ENCODE results near the gene THAP4. TPM values are rescaled to one million over a fixed set of nuclear protein-coding genes. Genes with fewer than 3 reads are reported as not detected.

Gene THAP4
- total RNA-seq, 3 donors from 2014 or later (not counting 1 experiment from before 2014, with no cell fraction given) = 19.8 to 29.2 (median 27.8) TPM

DNA sequence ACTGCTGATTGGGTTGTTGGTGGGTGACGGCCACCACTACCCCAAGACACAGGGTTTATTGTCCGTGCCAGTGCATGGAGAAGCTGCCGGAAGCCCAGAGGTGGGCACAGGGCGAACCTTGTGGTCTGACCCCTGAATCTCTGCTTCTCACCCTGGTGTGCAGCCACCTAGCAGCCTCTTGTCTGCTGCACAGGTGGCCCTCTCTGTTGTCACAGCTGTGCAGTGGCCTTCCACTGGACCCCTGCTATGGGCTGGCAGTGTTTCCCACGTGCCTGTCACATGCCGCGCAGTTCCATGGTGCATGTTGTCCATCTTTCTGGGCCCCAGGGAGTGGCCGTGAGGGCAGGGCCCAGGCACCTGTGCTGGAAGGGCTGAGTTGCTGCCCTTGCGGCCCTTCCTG lies 15.8 kb upstream of the THAP4 start:
- H3K9me3 ChIP-seq (ENCODE audit: control insufficient read depth, insufficient read depth, low read length) = no peaks in the 10 kb centered on the region

DNA sequence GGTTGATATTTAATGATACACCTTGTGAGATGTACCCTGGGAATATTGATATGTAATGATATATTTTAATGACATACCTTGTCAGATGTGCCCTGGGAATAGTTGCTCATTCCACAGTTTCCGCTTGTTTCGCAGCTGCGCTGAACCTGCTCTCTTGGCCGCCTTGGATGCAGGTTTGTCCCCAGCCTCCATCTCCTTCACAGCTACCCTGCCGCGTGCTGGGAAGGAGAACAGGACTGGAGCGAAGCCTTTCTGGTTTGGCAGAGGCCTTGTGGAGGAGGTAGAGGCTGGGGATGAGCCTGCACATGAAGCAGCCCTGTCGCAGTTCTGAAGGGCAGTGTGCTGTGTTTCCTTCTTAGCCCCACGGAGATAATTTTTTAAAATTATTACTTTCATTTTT lies 15.2 kb upstream of the THAP4 start:
- no peaks in the 10 kb centered on the region for H3K4me1 ChIP-seq (ENCODE audit: control insufficient read depth, insufficient read depth, low read length)
- H3K36me3 Mint-ChIP-seq = peaks cover 7% of the 10 kb centered on the region
- H3K4me3 ChIP-seq (ENCODE audit: low read length) = no peak overlapping the region
- H3K4me1 Mint-ChIP-seq = peaks cover 15 to 19% of the 10 kb centered on the region in 2 donors
- ATAC-seq (no peak), DNase-seq (no peak)
- TF ChIP-seq, protein P1, sequence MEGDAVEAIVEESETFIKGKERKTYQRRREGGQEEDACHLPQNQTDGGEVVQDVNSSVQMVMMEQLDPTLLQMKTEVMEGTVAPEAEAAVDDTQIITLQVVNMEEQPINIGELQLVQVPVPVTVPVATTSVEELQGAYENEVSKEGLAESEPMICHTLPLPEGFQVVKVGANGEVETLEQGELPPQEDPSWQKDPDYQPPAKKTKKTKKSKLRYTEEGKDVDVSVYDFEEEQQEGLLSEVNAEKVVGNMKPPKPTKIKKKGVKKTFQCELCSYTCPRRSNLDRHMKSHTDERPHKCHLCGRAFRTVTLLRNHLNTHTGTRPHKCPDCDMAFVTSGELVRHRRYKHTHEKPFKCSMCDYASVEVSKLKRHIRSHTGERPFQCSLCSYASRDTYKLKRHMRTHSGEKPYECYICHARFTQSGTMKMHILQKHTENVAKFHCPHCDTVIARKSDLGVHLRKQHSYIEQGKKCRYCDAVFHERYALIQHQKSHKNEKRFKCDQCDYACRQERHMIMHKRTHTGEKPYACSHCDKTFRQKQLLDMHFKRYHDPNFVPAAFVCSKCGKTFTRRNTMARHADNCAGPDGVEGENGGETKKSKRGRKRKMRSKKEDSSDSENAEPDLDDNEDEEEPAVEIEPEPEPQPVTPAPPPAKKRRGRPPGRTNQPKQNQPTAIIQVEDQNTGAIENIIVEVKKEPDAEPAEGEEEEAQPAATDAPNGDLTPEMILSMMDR (IDR thresholded peaks at IDR 0.05) = no peak
- H3K27me3 ChIP-seq (ENCODE audit: control insufficient read depth, insufficient read depth, low read length) = no peaks in the 10 kb centered on the region
- no peaks in the 10 kb centered on the region for H3K27me3 Mint-ChIP-seq (ENCODE audit: low read depth in 2 of 2)
- no peaks in the 10 kb centered on the region for H3K9me3 Mint-ChIP-seq
- no peaks in the 10 kb centered on the region for H3K9me3 ChIP-seq (ENCODE audit: control insufficient read depth, insufficient read depth, low read length)
- intact Hi-C loops (cut with micrococcal nuclease) = no loop called here
- no peak overlapping the region for H3K27ac Mint-ChIP-seq
- H3K4me3 Mint-ChIP-seq = no peak overlapping the region
- peaks cover 45% of the 10 kb centered on the region for H3K36me3 ChIP-seq (ENCODE audit: control insufficient read depth, insufficient read depth, low read length)
- no peak overlapping the region for H3K27ac ChIP-seq (ENCODE audit: low read length)
- 98% methylated on average over 8 of the region's 9 CpGs for WGBS (ENCODE audit: insufficient coverage)

More for the DNA sequence above, 15.8 kb upstream of the THAP4 start:
- Histone ChIP-seq H3K4me3 (ENCODE audit: low read length) (no peak overlapping the region), H3K36me3 (ENCODE audit: control insufficient read depth, insufficient read depth, low read length) (peaks cover 49% of the 10 kb centered on the region), H3K27me3 (ENCODE audit: control insufficient read depth, insufficient read depth, low read length) (no peaks in the 10 kb centered on the region), H3K4me1 (ENCODE audit: control insufficient read depth, insufficient read depth, low read length) (no peaks in the 10 kb centered on the region), H3K27ac (ENCODE audit: low read length) (no peak overlapping the region)
- Mint-ChIP-seq H3K36me3 (peaks cover 7% of the 10 kb centered on the region), H3K4me3 (no peak overlapping the region), H3K27me3 (ENCODE audit: low read depth in 2 of 2) (no peaks in the 10 kb centered on the region), H3K9me3 (no peaks in the 10 kb centered on the region), H3K4me1 (peaks cover 15 to 19% of the 10 kb centered on the region in 2 donors), H3K27ac (no peak overlapping the region)
- WGBS (ENCODE audit: insufficient coverage) = 98% methylated on average over 9 of the region's 9 CpGs
- no peak for ATAC-seq
- TF ChIP-seq, protein P1 (IDR thresholded peaks at IDR 0.05) = no peak
- no peak for DNase-seq
- intact Hi-C loops (cut with micrococcal nuclease) = no loop called here

GRCh38 chr2:241649927-241650326 lies 13.0 kb upstream of the THAP4 start:
- DNase-seq (no peak), ATAC-seq (no peak)
- H3K36me3 Mint-ChIP-seq = peaks cover 7% of the 10 kb centered on the region
- no peaks in the 10 kb centered on the region for H3K4me1 ChIP-seq (ENCODE audit: control insufficient read depth, insufficient read depth, low read length)
- intact Hi-C loops (cut with micrococcal nuclease) = no loop called here
- H3K27me3 ChIP-seq (ENCODE audit: control insufficient read depth, insufficient read depth, low read length) = no peaks in the 10 kb centered on the region
- H3K27ac Mint-ChIP-seq = no peak overlapping the region
- no peak overlapping the region for H3K4me3 Mint-ChIP-seq
- no peaks in the 10 kb centered on the region for H3K9me3 Mint-ChIP-seq
- TF ChIP-seq, protein P1 (IDR thresholded peaks at IDR 0.05) = no peak
- H3K4me1 Mint-ChIP-seq = peaks cover 22 to 30% of the 10 kb centered on the region in 2 donors
- H3K4me3 ChIP-seq (ENCODE audit: low read length) = no peak overlapping the region
- 97% methylated on average over 6 of the region's 6 CpGs for WGBS (ENCODE audit: insufficient coverage)
- peaks cover 28% of the 10 kb centered on the region for H3K36me3 ChIP-seq (ENCODE audit: control insufficient read depth, insufficient read depth, low read length)
- no peaks in the 10 kb centered on the region for H3K27me3 Mint-ChIP-seq (ENCODE audit: low read depth in 2 of 2)
- no peaks in the 10 kb centered on the region for H3K9me3 ChIP-seq (ENCODE audit: control insufficient read depth, insufficient read depth, low read length)
- no peak overlapping the region for H3K27ac ChIP-seq (ENCODE audit: low read length)

DNA sequence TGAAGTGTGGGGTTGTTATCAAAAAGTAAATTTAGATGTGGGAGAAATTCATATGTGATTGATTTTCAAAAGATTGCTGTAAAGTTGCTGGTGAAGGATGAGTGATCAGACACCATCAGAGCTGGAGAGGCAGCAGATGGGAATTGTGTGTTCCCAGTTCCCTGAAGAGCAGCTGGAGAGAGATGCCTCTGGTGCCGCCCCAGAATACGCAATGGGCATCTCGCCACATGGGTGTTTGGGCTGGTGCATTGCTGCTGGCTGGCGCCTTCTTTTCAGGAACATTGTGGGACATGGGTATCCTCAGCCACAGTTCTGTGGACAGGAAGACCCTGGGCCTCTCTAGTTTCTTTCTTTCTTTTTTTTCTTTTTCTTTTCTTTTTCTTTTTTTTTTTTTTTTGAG lies 12.4 kb upstream of the THAP4 start:
- ATAC-seq = no peak
- peaks cover 7% of the 10 kb centered on the region for H3K36me3 Mint-ChIP-seq
- DNase-seq = no peak
- no peaks in the 10 kb centered on the region for H3K9me3 ChIP-seq (ENCODE audit: control insufficient read depth, insufficient read depth, low read length)
- intact Hi-C loops (cut with micrococcal nuclease) = no loop called here
- H3K4me3 Mint-ChIP-seq = no peak overlapping the region
- H3K27me3 Mint-ChIP-seq (ENCODE audit: low read depth in 2 of 2) = no peaks in the 10 kb centered on the region
- H3K27ac ChIP-seq (ENCODE audit: low read length) = no peak overlapping the region
- no peak overlapping the region for H3K27ac Mint-ChIP-seq
- H3K27me3 ChIP-seq (ENCODE audit: control insufficient read depth, insufficient read depth, low read length) = no peaks in the 10 kb centered on the region
- H3K4me1 ChIP-seq (ENCODE audit: control insufficient read depth, insufficient read depth, low read length) = no peaks in the 10 kb centered on the region
- no peak overlapping the region for H3K4me3 ChIP-seq (ENCODE audit: low read length)
- H3K36me3 ChIP-seq (ENCODE audit: control insufficient read depth, insufficient read depth, low read length) = peaks cover 22% of the 10 kb centered on the region
- 94% methylated on average over 4 of the region's 4 CpGs for WGBS (ENCODE audit: insufficient coverage)
- TF ChIP-seq, protein P1 (IDR thresholded peaks at IDR 0.05) = no peak
- H3K9me3 Mint-ChIP-seq = no peaks in the 10 kb centered on the region
- H3K4me1 Mint-ChIP-seq = peaks cover 22 to 30% of the 10 kb centered on the region in 2 donors
